Epithelial cell of esophagus (primary cell): Measurements from ENCODE around the gene SPTBN1.

Experiments used
- DNase-seq: peaks from one replicate; pipeline ENCODE4 v3.0.0; 2010; ENCODE audit warnings: low read depth
- H3K4me3 ChIP-seq: 2 replicates; pipeline ENCODE4 v1.5.1; 2011; ENCODE audit warnings: mild to moderate bottlenecking, low read length, control low read depth
- CTCF ChIP-seq: IDR thresholded peaks from 2 replicates; pipeline ENCODE4 v1.5.1; 2011; ENCODE audit warnings: low read depth, mild to moderate bottlenecking, low read length, control low read depth, inconsistent platforms; ENCODE audit not compliant: insufficient read depth; ENCODE audit errors: missing control alignments

SPTBN1 gene

GRCh38 chr2:54466870-54467269 lies 10.7 kb downstream of the SPTBN1 start:
- DNase-seq, result no peak
- H3K4me3 ChIP-seq, result no peak overlapping the region
- no peak for TF ChIP-seq CTCF

- TF ChIP-seq CTCF, result no peak
- H3K4me3 ChIP-seq, result no peak overlapping the region
- no peak for DNase-seq
Measured at GRCh38 chr2:54468673-54469072, 12.5 kb downstream of the SPTBN1 start.

- H3K4me3 ChIP-seq, result no peak overlapping the region
- TF ChIP-seq CTCF, result no peak
- DNase-seq, result no peak
Measured at GRCh38 chr2:54469484-54470053, 13.4 kb downstream of the SPTBN1 start.

GRCh38 chr2:54470266-54470938 lies 14.3 kb downstream of the SPTBN1 start:
- no peak overlapping the region for H3K4me3 ChIP-seq
- peak; percentile 8 for DNase-seq
- TF ChIP-seq CTCF, result no peak

- no peak for TF ChIP-seq CTCF
- no peak overlapping the region for H3K4me3 ChIP-seq
- DNase-seq, result peak; percentile 40
Measured at GRCh38 chr2:54471221-54471711, 15.1 kb downstream of the SPTBN1 start.

GRCh38 chr2:54473851-54474250 lies 17.7 kb downstream of the SPTBN1 start:
- H3K4me3 ChIP-seq, result no peak overlapping the region
- DNase-seq, result no peak
- no peak for TF ChIP-seq CTCF

GRCh38 chr2:54475285-54475684 lies 19.2 kb downstream of the SPTBN1 start:
- DNase-seq, result no peak
- no peak for TF ChIP-seq CTCF
- H3K4me3 ChIP-seq, result no peak overlapping the region
